Adrenal gland (tissue), 5 donors: Measurements from ENCODE around the gene RBM5.

ENCODE experiments used
- CTCF ChIP-seq, 6 experiments: fragments of 450-650 bp in 4 of 6; fragments of 200-600 bp in 2 of 6; sonication (generic) in 1 of 6; IDR thresholded peaks; 1 replicate in 5 of 6; 2 replicates in 1 of 6; pipeline versions ENCODE4 v1.5.1 to v1.8.0; 2016 to 2021; ENCODE audit warnings: antibody characterized with exemption in 6 of 6, mild to moderate bottlenecking in 2 of 6, moderate library complexity in 1 of 6
- POLR2A ChIP-seq, 2 donors: fragments of 450-650 bp; IDR thresholded peaks; one replicate each; pipeline ENCODE4 v1.6.1; 2017; ENCODE audit warnings: antibody characterized with exemption in 2 of 2, mild to moderate bottlenecking in 2 of 2, moderate library complexity in 1 of 2
- donor health status: DM: no; HTN: no; CAD: no.

- TF ChIP-seq CTCF (IDR thresholded peaks at IDR 0.05) (no peak), POLR2A (IDR thresholded peaks at IDR 0.05) (no peak)
Measured at GRCh38 chr3:50122661-50123391, 34.1 kb downstream of the RBM5 start.
